ENCODE data around the gene ZMYM2.
"Not testable (repeated sequence)": the region's sequence is repeated elsewhere in the genome, so short reads cannot be mapped to it uniquely, and the experiment has no call there.

The ZMYM2 gene

DNA sequence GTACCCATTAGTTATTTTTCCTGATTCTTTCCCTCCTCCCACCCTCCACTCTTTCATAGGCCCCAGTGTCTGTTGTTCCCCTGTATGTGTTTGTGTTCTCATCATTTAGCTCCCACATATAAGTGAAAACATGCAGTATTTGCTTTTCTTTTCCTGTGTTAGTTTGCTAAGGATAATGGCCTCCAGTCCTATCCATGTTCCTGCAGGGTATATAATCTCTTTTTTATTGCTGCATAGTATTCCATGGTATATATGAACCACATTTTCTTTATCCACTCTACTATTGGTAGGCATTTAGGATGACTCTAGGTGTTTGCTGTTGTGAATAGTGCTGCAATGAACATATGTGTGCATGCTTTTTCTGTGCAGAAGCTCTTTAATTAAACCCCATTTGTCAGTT lies 79.4 kb downstream of the ZMYM2 start:
- no peak for TF ChIP-seq CTCF (IDR thresholded peaks at IDR 0.05; ENCODE audit: low read length)
- TF ChIP-seq EZH2phosphoT487 (IDR thresholded peaks at IDR 0.05; ENCODE audit: low read length): no peak
- no peak for TF ChIP-seq EZH2 (optimal IDR thresholded peaks at IDR 0.05; ENCODE audit: low read depth, low read length)
- Histone ChIP-seq H3K79me2 (ENCODE audit: low read length) (no peaks in the 10 kb centered on the region), H3K9me3 (replicated peaks; ENCODE audit: insufficient read depth, low read length) (no peaks in the 10 kb centered on the region), H3K4me3 (ENCODE audit: low read length) (no peak overlapping the region), H3K9me2 (replicated peaks; ENCODE audit: insufficient read depth, low read length) (no peaks in the 10 kb centered on the region), H3K27me3 (replicated peaks; ENCODE audit: insufficient read depth, low read length) (no peaks in the 10 kb centered on the region), H2AFZ (ENCODE audit: low read length) (no peak overlapping the region), H3F3A (ENCODE audit: insufficient read depth, low read length) (no peaks in the 10 kb centered on the region), H3K9ac (ENCODE audit: low read length) (no peak overlapping the region), H3K36me3 (replicated peaks; ENCODE audit: insufficient read depth, low read length) (no peaks in the 10 kb centered on the region), H3K27ac (ENCODE audit: low read length) (no peak overlapping the region), H3K4me1 (ENCODE audit: low read length) (no peaks in the 10 kb centered on the region), H3K4me2 (ENCODE audit: low read depth, low read length) (no peak overlapping the region), H4K20me1 (ENCODE audit: insufficient read depth, low read length) (no peaks in the 10 kb centered on the region)
- DNase-seq: no peak

- H3K4me2 ChIP-seq (ENCODE audit: low read depth, low read length); H3K27me3 ChIP-seq (replicated peaks; ENCODE audit: insufficient read depth, low read length); H4K20me1 ChIP-seq (ENCODE audit: insufficient read depth, low read length); H3K27ac ChIP-seq (ENCODE audit: low read length); H3K9me3 ChIP-seq (replicated peaks; ENCODE audit: insufficient read depth, low read length); H2AFZ ChIP-seq (ENCODE audit: low read length); H3K9ac ChIP-seq (ENCODE audit: low read length); H3K79me2 ChIP-seq (ENCODE audit: low read length); H3K9me2 ChIP-seq (replicated peaks; ENCODE audit: insufficient read depth, low read length); H3F3A ChIP-seq (ENCODE audit: insufficient read depth, low read length); H3K4me1 ChIP-seq (ENCODE audit: low read length); DNase-seq; H3K36me3 ChIP-seq (replicated peaks; ENCODE audit: insufficient read depth, low read length); H3K4me3 ChIP-seq (ENCODE audit: low read length): not testable (repeated sequence)
Measured at GRCh38 chr13:20042603-20043002, 84.1 kb downstream of the ZMYM2 start.

DNA sequence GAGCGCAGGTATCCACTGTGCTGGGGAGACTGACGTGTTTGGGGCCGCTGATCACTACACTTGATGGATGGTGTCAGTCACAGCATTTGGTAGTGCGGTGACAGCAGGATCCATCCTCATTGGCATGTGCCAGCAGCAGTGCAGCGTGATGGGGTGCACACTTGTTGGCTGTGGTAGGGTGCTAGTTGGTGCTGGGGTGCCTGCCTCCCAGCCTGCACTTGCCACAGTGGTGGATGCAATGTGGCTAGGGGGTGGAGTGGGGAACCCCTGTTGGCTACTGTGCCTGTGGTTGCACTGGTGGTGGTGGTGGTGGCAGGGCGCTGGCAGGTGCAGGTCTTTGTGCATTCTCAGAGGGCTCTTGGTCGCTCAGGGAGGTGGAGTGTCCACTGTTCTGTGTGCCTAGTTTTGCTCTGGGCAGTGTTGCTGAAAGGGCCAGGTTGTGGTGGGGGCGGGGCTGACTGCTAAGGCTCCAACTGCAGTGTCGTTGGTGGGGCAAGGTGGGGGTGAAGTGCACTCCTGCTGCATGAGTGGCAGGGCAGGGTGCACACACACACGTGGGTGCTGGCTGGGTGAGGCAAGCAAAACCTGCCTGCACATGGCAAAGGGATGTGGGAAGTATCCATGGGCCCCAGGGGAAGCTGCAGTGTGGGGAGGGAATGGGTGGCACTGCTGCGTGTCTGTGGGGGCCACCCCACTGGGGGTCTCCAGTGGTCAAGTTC lies 84.8 kb downstream of the ZMYM2 start:
- H3K36me3 ChIP-seq (replicated peaks; ENCODE audit: insufficient read depth, low read length): no peaks in the 10 kb centered on the region

More for the DNA sequence above, 84.8 kb downstream of the ZMYM2 start:
- no peak overlapping the region for H2AFZ ChIP-seq (ENCODE audit: low read length)
- no peak for DNase-seq
- H3K4me1 ChIP-seq (ENCODE audit: low read length): no peaks in the 10 kb centered on the region
- H3K4me2 ChIP-seq (ENCODE audit: low read depth, low read length): no peak overlapping the region
- no peak for TF ChIP-seq CTCF (IDR thresholded peaks at IDR 0.05; ENCODE audit: low read length)
- TF ChIP-seq EZH2phosphoT487 (IDR thresholded peaks at IDR 0.05; ENCODE audit: low read length): no peak
- TF ChIP-seq EZH2 (optimal IDR thresholded peaks at IDR 0.05; ENCODE audit: low read depth, low read length): no peak
- no peak overlapping the region for H3K4me3 ChIP-seq (ENCODE audit: low read length)
- no peaks in the 10 kb centered on the region for H3K79me2 ChIP-seq (ENCODE audit: low read length)
- no peak overlapping the region for H3K9ac ChIP-seq (ENCODE audit: low read length)
- H3K27ac ChIP-seq (ENCODE audit: low read length): no peak overlapping the region
- H3K9me2 ChIP-seq (replicated peaks; ENCODE audit: insufficient read depth, low read length): no peaks in the 10 kb centered on the region
- H3F3A ChIP-seq (ENCODE audit: insufficient read depth, low read length): no peaks in the 10 kb centered on the region
- no peaks in the 10 kb centered on the region for H3K9me3 ChIP-seq (replicated peaks; ENCODE audit: insufficient read depth, low read length)
- no peaks in the 10 kb centered on the region for H3K27me3 ChIP-seq (replicated peaks; ENCODE audit: insufficient read depth, low read length)
- H4K20me1 ChIP-seq (ENCODE audit: insufficient read depth, low read length): no peaks in the 10 kb centered on the region
